ENCODE results near the gene MRPS27. TPM values are rescaled to one million over a fixed set of nuclear protein-coding genes. Genes with fewer than 3 reads are reported as not detected.

MRPS27 gene
- total and polyA plus RNA-seq, 9 of the 15 experiments (the other 6 are each of a cell fraction or from before 2014, with no cell fraction given), result 73.6 to 144 (median 106) TPM

DNA sequence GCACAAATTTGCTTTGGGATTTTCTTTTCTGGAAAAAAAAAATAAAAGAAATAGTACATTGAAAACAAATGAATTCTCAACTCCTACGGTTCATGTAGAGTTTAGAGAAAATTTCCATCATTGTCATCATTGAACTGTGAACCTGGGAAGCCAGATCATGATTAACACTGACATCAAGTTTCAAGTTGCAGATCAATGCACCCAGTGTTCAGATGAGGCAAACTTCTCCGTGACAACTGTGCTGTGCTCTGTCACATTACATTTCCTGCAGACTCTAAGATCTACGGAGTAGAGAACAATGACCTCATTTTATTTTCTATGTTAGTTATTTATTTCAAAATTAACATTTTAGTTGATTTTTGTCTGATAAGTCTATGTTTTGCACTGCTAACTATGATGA is 113.0 kb downstream of the MRPS27 start:
- in situ Hi-C loops (cut with MboI), result no loop called here

More for the DNA sequence above, 113.0 kb downstream of the MRPS27 start:
- intact Hi-C loops (cut with micrococcal nuclease), result no loop called here
- no peaks in the 10 kb centered on the region for H3K9me3 ChIP-seq (replicated peaks; ENCODE audit: control insufficient read depth, insufficient read depth, low read depth, low read length)
- BruUV-seq (replicated peaks), result no TSS peak
- FAIRE-seq (no peak), DNase-seq (ENCODE audit: extremely low read depth in 1 of 4, low spot score in 3 of 4) (no peak), ATAC-seq (no peak)
- no peaks in the 10 kb centered on the region for H3K27me3 ChIP-seq (ENCODE audit: control insufficient read depth in 2 of 2, insufficient read depth in 2 of 2, low read length in 2 of 2)
- peaks cover 56% of the 10 kb centered on the region for H3K36me3 ChIP-seq (ENCODE audit: control insufficient read depth, insufficient read depth, low read length)
- no peak overlapping the region for H3K4me2 ChIP-seq (ENCODE audit: insufficient read depth, low read length)
- no peaks in the 10 kb centered on the region for H4K20me1 ChIP-seq (replicated peaks; ENCODE audit: control insufficient read depth, insufficient read depth, low read length)
- TF ChIP-seq ETV5 (CRISPR knock-in tag; IDR thresholded peaks at IDR 0.05; ENCODE audit: low read depth) (no peak), THRA (IDR thresholded peaks at IDR 0.05) (no peak), ZNF764 (CRISPR knock-in tag; IDR thresholded peaks at IDR 0.05; ENCODE audit: low read depth) (no peak), POLR2AphosphoS2 (IDR thresholded peaks at IDR 0.05; ENCODE audit: low read length) (no peak), UBTF (IDR thresholded peaks at IDR 0.05; ENCODE audit: borderline replicate concordance in 1 of 2, low read depth in 2 of 2, low read length in 2 of 2) (no peak), CREBBP (IDR thresholded peaks at IDR 0.05; ENCODE audit: low read depth, low read length) (no peak), RBM22 (IDR thresholded peaks at IDR 0.05; ENCODE audit: low read depth, low read length, poor library complexity, severe bottlenecking) (peak; percentile 21)
- peaks cover 3% of the 10 kb centered on the region for H3K9me1 ChIP-seq (ENCODE audit: control insufficient read depth, insufficient read depth, low read length)
- ChIA-PET POLR2A (no interaction called here), CTCF (ENCODE audit: low intra/inter-chr PET ratio) (no interaction called here)
- H3K4me1 ChIP-seq (replicated peaks in 1 of 2; ENCODE audit: control insufficient read depth in 2 of 2, insufficient read depth in 2 of 2, low read length in 2 of 2), result peaks cover 0 to 2% of the 10 kb centered on the region in 2 experiments; a peak in 1 of 5 replicates
- no peak overlapping the region for H3K9ac ChIP-seq (ENCODE audit: insufficient read depth in 1 of 2, low read depth in 2 of 2, low read length in 2 of 2)
- H2AFZ ChIP-seq (ENCODE audit: low read depth, low read length), result no peak overlapping the region
- no peak overlapping the region for H3K27ac ChIP-seq (ENCODE audit: extremely low read depth, low read depth, low read length)
- no peak overlapping the region for H3K4me3 ChIP-seq
- 89% methylated on average over 3 of the region's 3 CpGs for WGBS (ENCODE audit: insufficient coverage, low coverage, missing lambda C conversion rate)
- no peaks in the 10 kb centered on the region for H3K79me2 ChIP-seq (ENCODE audit: control insufficient read depth, insufficient read depth, low read length)
